Medulla oblongata (tissue), 1 donor: ENCODE results near the gene STK11IP.

Experiments used
- DNase-seq: peaks from one replicate; pipeline ENCODE4 v3.0.0-alpha.2; 2015; ENCODE audit errors: extremely low spot score

STK11IP gene

DNA sequence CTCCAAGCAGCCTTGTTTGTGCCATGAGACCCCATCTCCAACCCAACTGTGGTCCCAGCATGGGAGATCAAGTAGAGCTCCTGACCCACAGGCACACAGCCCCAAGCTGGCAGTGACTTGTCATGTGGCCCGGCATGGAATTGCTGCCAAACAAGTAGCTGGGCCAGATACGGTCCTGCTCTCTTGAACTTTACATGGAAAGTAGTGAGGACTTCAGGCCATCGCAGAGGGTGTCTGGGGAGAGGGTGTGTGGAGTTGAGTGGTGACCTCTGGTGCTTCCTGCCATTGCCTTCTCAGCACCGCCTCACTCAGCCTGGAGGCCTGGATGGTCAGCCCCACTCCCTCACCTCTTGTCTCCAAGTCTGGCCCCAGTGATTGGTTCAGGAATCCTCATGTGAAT is 18.9 kb downstream of the STK11IP start:
- DNase-seq, result no peak

DNA sequence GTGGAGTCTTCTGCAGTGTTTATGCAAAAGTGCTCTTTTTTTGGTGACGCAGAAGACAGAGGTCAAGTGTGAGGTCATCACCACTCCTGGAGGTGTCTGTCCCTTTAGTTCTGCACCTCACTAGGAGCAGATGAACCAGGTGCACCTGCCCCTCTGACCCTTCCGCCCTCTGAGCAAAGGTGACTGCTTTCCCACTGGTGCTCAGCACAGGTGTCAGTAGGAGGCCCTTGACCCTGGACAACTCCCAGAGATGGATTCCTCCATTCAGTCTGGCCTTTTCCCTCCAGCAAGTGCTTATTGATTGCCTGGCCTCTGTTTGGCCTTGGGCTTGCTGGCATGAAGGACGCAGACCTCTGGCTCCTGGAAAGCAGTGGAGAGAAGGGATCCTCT is 21.1 kb downstream of the STK11IP start:
- no peak for DNase-seq

DNA sequence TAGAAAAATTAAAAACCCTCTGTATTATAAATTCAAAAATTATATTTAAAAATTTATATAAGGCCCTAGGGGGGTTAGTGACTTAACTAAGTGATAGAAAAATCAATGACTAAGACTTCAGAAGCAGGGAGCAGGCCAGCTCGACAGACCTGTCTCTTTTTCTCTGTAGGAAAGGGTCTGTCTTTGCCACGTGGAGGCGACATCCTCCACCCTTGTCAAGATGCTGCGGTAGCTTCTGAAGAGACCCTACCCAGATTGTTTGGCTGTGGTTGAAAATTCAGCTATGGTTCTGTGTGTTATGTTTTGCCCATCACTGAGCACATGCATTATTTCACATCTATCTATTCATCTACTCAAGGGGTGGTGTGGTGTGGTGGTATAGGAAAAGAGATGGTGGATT is 21.6 kb downstream of the STK11IP start:
- no peak for DNase-seq

DNA sequence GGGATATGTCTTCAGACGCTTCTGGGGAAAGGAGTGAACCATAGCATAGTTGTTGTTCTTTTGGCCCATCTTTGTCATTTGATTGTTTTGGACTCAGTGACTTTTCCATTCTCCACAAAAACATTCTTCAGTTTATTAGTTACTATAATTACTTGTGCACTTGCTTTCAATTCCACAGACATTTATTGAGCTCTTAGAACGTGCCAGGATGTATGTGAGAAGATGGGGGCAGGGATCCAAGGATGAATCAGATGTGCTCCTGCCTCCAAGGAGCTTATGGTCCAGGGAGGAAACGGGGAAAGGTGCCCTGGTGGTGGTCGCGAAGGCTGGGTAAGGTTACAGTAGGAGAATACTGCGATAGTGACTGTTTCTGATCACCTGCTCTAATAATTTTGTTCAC is 22.9 kb downstream of the STK11IP start:
- no peak for DNase-seq

DNA sequence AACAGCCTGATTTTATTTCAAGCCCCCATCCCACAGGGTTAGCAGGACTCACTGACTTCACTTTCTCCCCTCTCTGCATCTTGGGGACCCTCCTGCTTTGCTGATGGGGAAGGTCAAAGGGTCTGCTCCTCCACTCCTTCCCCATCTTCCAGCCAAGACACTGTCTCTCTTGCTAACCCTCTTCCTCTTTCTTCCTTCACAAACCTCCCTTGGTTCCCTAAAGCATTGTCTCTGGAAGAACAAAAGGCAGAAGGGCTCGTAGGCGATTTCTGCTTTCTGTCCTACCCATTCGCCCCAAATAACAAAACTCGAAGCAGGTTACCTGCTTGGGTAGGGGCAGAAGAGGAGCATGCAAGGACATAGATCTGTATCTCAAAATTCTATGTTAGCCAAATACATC is 24.3 kb downstream of the STK11IP start:
- no peak for DNase-seq

DNA sequence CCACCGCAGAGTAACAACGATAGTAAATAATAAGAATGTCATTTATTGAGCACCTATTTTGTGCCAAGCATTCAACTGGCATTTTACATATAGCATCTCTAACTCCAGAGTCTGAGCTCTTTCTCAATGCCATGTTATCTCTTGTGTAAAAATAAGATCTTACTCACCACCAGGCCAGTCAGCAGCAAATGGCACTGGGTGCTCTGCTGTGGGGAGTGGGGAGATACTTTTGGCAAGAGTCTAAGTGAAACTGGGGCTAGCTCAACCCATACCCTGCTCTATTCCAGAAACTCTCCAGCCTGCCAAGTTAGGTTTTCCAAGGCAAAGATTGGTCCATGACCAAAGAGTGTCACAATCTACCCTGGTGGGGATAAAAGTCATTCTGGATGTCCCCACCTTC is 24.8 kb downstream of the STK11IP start:
- no peak for DNase-seq

DNA sequence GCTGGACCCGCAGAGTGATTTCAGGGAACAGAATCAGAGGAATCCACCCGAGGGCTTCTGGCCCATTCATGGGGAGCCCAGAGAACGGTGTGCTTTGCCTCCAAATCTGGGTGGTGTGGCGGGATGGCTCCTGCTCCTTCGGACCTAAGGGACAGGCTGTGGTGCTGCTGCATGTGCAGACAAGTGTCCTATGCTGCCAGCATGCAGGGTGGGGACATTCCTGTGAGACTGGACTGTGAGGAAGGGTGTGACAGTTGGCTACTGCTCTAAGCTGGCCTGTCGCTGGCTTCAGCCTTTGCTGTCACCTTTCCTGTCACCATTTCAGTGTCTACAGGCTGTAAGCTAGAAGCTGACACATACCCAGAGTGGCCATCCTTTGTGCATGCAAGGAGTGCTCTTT is 26.9 kb downstream of the STK11IP start:
- no peak for DNase-seq

DNA sequence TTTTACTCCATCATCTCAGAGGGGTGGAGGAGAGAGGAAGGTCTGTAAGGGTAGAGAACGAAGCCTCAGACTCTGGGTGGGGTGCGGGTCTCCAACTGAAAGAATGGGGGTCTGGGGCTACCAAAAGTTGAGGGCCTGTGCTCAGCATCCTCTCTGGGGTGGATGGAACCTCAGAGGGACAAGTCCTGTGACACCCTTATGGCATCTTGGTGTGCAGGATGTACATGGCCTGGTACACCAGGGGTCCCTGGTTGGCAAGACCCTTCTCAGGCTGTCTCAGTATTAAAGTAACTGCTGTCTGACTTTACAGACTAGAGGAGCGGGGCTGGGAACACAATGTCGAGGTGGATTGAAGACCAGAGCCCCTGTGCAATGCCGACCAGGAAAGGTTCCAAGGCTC is 27.5 kb downstream of the STK11IP start:
- no peak for DNase-seq

DNA sequence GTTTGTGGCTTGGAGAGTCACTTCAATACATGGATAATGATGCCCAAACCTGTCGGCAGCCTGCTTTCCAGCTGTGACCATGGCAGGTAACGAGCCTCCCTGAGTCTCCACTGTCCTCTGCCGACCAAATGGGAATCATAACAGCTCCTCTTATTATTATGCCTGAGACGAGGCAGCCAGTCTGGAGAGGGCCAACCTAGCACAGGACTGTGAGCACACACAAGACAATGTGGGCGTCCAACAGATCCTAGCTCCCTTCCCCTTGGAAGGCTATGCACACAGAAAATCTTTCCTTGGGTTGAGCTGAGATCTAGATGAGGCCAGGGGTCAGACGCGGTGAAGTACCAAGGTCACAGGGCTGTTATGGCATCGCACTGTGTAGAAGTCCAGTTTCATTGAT is 28.9 kb downstream of the STK11IP start:
- DNase-seq, result no peak

DNA sequence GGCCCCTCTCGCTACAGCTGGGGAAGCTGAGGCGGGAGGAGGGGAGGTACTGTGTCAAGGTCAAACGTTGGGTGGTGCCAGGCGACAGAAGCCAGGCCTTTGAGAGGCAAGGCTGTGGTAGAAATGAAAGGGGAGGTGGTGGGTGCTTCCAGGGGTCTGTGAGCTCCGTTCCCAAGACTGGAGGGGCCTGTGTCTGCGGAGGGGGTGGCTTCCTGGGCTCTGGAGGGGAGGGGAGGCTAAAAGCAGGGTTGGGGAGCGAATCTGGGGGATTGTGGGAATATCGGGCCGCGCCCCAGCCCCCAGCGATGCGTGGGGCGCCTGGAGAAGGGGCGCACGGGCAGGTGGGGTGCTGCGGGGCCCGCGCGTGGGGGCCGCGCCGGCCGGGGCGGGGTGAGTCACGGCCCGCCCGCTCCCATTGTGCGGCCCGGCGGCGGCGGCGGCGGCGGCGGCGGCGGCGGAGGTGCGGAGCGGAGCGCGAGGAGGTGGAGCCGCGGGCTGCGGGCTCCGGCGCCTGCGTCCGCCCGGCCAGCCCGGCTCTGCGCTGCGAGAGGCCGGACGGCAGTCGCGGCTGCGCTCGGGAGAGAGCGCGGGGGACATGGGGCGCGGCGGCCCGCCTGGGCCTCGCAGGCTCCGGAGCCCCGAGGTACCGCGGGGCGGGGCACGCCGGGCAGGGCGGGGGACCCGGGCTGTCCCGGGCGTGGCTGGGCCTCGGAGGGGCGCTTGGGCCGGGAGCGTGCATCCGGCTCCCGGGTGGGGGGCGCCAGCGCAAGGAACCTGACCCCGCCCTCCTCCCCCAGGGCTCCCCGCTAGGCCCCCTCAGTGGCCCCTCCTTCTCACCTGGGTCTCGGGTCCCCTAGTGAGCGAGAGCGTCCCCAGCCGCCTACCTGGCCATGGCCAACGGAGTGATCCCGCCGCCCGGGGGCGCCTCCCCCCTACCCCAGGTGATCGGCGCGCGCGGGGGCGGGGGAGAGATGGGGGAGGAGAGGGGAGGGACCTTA is 29.7 kb downstream of the STK11IP start, which contains the start of gene SLC4A3:
SLC4A3 (plus strand) TSS at position 528 of the 998 bp plus-strand sequence; CDS start at position 891, 363 bp downstream.
- DNase-seq, result no peak

DNA sequence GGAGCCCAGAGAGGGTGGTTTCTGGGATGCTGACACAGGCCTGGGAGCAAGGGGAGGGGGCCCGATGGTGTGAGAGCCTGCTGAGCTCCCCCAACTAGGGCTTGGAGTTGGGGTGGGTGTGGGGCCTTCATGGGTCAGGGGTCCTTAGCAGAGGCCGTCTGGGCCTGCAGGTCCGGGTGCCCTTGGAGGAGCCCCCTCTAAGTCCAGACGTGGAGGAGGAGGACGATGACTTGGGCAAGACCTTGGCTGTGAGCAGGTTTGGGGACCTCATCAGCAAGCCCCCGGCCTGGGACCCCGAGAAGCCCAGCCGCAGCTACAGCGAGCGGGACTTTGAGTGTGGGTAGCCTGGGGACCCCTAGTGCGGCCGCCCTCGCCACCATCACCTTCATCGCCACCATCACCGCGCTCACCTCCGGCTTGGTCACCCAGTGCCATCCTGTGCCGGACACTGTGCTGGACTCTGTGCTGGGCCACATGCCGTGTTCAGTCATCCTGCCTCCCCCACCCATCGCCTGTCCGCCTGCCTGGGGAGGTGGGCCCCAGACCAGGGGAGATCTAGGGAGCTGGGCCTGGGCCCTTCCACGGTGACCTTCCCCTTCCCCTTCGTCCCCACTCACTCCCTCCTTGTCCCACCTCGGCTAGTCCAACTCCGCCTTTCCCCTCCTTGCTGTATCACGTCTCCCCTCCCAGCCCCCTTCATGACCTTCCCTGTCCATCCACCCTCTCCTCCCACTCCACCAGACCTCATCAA is 30.8 kb downstream of the STK11IP start:
- DNase-seq, result no peak

DNA sequence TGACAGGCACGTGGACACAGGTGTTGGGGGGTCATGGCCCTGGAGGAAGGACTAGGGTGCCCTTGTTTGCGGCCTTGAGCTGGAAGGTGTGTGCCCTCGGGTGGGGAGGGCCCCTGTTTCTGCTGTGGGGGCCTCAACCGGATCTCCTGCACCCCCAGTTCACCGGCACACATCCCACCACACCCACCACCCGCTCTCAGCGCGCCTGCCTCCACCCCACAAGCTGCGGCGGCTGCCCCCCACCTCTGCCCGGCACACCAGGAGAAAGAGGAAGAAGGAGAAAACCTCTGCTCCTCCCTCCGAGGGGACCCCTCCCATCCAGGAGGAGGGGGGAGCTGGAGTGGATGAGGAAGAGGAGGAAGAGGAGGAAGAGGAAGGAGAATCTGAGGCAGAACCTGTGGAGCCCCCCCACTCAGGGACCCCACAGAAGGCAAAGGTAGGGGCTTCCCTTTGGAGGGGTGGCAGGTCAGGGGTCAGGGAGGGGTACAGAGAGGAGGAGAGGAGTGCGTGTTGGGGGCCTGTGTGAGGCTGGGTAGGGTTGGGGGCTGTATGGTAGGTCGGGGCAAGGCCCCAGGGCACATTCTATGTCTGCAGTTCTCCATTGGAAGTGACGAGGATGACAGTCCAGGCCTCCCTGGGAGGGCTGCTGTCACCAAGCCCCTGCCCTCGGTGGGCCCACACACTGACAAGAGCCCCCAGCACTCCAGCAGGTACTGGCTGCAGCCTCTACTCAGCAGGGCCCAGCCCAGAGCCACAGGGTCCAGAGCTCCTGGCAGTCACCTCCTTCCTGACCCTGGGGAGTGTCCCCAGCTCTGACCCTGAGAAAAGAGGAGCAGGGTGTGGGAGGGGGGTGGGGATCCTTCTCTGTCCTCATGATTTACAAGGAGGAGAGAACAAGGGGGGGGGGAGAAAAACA is 31.6 kb downstream of the STK11IP start:
- no peak for DNase-seq

DNA sequence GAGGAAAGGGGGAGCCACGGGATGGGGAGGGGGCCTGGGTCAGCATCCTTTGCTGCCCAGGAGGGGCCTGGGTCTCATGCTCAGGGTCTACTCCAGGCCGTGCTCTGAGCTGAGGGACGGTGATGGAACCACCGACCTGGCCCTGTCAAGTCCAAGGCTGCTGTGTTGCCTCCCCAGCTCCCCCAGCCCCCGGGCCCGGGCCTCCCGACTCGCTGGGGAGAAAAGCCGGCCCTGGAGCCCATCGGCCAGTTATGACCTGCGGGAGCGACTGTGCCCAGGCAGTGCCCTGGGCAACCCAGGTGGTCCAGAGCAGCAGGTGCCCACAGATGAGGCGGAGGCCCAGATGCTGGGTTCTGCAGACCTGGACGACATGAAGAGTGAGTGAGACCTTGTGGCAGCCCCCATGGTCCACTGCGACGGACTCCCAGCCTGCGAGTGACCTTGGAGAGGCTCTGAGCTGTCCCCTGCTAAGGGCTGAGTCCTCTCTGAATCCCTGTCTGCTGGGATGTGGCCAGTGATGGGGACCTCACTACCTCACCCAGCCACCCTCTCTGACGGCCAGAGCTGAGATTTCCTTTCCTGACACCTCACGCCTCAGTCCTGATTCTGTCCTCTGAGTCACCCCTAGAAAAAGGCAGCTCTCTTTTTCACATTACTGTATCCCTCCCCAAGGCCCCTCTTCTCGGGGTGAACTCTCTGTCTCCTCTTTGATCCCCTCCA is 32.5 kb downstream of the STK11IP start:
- no peak for DNase-seq

DNA sequence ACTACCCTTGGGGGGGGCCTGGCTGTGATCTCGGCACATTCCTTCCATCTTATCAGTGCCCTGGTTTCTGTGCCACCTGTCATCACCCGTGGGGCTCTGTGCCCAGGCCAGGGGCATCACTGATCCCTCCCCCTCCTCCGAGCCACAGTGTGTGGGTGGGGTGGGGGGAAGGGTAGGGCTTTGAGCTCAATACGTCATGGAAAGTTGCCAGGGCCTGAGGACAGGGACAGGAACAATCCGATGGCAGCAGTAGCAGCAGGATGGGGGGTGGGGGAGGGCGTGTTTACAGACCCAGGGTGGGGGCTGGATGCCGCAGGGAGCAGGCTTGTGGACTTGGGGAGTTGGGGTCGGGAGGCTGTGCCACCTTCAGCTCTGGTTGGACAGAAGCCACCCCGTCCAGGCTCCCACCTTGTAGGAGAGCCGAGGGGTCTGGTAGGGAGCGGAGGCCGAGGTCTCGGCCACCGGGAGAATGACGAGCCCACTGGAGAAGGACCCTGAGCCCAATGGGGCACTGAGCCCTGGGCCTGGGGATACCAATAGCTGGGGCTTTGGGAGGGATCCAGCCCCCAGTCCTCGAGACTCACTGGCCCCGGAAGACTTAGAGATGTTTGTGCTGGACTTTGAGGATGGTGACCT is 33.2 kb downstream of the STK11IP start:
- no peak for DNase-seq

DNA sequence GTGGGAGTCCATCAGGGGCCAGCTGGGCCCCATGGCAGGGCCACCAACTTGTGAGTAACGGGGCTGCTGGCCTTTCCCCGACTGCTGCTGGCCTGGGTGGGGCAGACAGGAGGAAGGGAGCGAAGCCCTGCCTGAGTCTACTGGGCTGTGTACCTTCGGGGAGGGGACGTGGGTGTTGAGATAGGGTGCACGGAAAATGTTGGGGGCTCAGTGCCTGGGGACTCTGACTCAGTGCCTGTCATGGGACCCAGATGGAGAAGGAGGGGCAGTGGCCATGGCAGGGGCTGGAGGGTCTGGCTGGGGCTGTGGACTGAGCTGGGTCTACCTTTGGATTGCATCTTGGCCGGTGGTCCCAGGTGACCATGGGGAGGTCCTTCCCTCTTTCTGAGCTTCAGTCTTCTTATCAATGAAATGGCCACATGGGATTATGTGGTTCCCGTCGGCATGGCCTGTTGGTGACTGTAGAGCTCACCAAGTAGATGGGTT is 33.8 kb downstream of the STK11IP start:
- no peak for DNase-seq

DNA sequence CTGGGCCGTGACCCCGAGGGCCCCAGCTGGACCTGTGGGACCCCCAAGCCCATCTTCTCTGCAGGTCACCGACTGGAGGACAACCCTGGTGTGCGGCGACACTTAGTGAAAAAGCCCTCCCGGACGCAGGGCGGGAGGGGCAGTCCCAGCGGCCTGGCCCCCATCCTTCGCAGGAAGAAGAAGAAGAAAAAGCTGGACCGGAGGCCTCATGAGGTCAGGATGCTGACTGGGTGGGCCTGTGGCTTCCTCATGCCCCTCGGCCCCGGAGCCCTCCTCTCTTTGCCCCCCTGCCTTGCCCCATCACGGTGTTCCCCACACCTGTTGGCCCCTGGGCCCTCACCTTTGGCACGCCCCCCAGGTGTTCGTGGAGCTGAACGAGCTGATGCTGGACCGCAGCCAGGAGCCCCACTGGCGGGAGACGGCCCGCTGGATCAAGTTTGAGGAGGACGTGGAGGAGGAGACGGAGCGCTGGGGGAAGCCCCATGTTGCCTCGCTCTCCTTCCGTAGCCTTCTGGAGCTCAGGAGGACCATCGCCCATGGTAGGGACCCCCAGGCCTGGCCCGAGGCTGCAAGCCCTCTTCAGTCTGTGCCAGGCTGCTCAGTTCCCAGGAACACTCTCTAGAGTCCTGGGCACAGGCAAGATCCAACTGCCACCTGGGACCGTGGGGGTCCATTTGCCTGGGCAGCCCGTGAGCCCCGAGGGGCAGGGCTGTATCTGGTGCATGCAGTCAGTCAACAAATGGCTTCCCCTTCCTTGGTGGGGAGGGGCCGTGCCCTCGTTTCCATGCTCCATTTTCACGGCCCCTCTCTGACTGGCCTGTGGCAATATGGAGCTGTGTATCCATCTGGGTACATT is 34.5 kb downstream of the STK11IP start:
- no peak for DNase-seq

DNA sequence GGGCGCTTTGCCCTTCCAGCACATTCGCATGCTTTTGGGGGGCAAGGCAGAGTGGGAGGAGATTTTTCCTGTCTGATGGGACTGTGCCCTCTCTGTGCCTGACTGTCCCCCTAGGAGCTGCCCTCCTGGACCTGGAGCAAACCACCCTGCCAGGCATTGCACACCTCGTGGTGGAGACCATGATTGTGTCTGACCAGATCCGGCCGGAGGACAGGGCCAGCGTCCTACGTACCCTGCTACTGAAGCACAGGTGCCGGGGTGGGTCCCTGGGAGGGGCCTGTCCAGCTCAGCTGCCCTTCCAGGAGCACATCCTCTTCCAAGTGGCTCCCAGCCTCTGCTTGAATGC is 35.1 kb downstream of the STK11IP start:
- DNase-seq, result no peak

DNA sequence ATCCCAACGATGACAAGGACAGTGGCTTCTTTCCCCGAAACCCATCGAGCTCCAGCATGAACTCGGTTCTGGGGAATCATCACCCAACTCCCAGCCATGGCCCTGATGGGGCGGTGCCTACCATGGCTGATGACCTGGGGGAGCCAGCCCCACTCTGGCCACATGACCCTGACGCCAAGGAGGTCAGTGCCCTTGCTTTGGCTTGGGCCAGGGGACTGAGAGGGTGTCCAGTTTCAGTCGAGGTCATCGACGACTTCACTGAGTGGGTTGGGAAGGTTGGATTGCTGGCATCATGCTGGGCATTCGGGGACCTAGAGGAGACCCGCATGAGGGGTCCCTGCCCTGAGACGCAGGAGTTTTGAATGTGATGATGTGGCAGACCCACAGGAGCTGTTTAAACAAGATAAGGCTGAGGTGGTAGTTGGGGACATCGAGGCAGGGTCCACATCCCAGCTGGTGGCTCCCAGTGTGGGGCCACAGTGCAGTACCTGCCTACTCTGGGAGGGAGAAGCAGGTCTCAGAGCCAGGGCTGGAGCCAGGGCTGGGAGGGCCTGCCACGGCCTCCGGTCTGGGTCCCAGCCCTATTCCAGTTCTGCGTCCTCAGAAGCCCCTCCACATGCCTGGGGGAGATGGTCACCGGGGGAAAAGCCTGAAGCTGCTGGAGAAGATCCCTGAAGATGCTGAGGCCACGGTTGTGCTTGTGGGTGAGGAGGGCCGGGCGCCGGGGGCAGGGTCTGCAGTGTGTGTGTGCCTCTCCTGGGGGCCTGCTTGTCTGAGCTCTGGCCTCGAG is 35.8 kb downstream of the STK11IP start:
- no peak for DNase-seq
